Activated CD8-positive, alpha-beta T cell treated with anti-CD3 and anti-CD28 coated beads, Interleukin-2, amount 10 ng/mL, durations not matched to agents 7 days and 5 days (primary cell): ENCODE results near the gene SPIRE2. TPM values are rescaled to one million over a fixed set of nuclear protein-coding genes. Genes with fewer than 3 reads are reported as not detected.
A peak's percentile ranks its signal among the peaks of the same experiment; 100 is the strongest.
"Not testable (repeated sequence)": the region's sequence is repeated elsewhere in the genome, so short reads cannot be mapped to it uniquely, and the experiment has no call there.

Experiments
- ATAC-seq: fragments of 150-1000 bp; cut with Tn5 transposase; one replicate; pipeline ENCODE4 v1.10.0; 2021; ENCODE audit warnings: moderate library complexity
- CTCF ChIA-PET: fragments of 350-600 bp; sonication (Branson Sonifier 250); formaldehyde crosslinking; loops from one replicate; lab custom pipeline; 2021; ENCODE audit warnings: antibody characterized with exemption; lab: Charles Lee
- POLR2A ChIA-PET: fragments of 350-600 bp; sonication (Branson Sonifier 250); formaldehyde crosslinking; loops from one replicate; lab custom pipeline; 2021; ENCODE audit warnings: antibody characterized with exemption; lab: Charles Lee
- DNase-seq: peaks from one replicate; pipeline ENCODE4 v3.0.0-alpha.2; 2020
- H3K27ac Mint-ChIP-seq: one replicate; pipeline ENCODE4 v1.8.0; 2021; ENCODE audit warnings: mild to moderate bottlenecking, mixed read lengths
- H3K27me3 Mint-ChIP-seq: one replicate; pipeline ENCODE4 v1.8.0; 2021; ENCODE audit warnings: low read depth, mixed read lengths
- H3K36me3 Mint-ChIP-seq: one replicate; pipeline ENCODE4 v1.8.0; 2021; ENCODE audit warnings: low read depth, mixed read lengths
- H3K4me1 Mint-ChIP-seq: one replicate; pipeline ENCODE4 v1.8.0; 2021; ENCODE audit warnings: low read depth, mixed read lengths
- H3K4me3 Mint-ChIP-seq: one replicate; pipeline ENCODE4 v1.8.0; 2021; ENCODE audit warnings: mild to moderate bottlenecking, mixed read lengths
- H3K9me3 Mint-ChIP-seq: one replicate; pipeline ENCODE4 v1.8.0; 2022; ENCODE audit warnings: mixed read lengths; ENCODE audit not compliant: insufficient read depth
- total RNA-seq, 2 experiments: library from RNA; stranded (reverse); gene quantifications; one replicate each; pipeline ENCODE4 v1.2.3, GENCODE V29; 2021

Gene SPIRE2
- total RNA-seq, 2 experiments from 2014 or later = 0.08 TPM; not detected in 1

DNA sequence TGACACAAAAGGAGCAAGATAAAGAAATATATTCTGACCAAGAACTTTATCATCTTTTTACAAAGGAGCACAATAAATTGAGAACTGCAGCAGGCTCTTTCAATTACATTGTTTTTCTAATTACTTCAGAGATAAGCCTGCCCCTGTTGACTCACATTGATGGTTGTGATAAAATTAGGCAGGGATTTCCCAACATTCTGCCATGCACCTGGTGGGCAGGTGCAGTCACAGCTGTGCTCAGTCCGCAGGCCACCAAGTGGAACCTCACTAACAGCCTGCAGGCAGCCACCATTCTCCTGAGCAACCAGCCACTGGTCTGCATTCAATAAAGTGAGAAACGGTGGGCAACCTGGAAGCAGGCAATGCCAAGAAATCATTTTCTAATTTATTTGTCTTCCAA lies 17.0 kb upstream of the SPIRE2 start:
- ATAC-seq = no peak
- no peak for DNase-seq
- Mint-ChIP-seq H3K4me3 (no peak overlapping the region), H3K9me3 (no peaks in the 10 kb centered on the region), H3K36me3 (peaks cover 41% of the 10 kb centered on the region), H3K27ac (no peak overlapping the region), H3K4me1 (peaks cover 19% of the 10 kb centered on the region), H3K27me3 (no peaks in the 10 kb centered on the region)
- CTCF ChIA-PET = interaction anchor here (1.0 to 1.2 kb wide), 3 partner anchors 18 to 110 kb away, joined by 3 to 11 read pairs (median 3); partner anchors contain the start of gene SPATA2L
- POLR2A ChIA-PET = no interaction called here

DNA sequence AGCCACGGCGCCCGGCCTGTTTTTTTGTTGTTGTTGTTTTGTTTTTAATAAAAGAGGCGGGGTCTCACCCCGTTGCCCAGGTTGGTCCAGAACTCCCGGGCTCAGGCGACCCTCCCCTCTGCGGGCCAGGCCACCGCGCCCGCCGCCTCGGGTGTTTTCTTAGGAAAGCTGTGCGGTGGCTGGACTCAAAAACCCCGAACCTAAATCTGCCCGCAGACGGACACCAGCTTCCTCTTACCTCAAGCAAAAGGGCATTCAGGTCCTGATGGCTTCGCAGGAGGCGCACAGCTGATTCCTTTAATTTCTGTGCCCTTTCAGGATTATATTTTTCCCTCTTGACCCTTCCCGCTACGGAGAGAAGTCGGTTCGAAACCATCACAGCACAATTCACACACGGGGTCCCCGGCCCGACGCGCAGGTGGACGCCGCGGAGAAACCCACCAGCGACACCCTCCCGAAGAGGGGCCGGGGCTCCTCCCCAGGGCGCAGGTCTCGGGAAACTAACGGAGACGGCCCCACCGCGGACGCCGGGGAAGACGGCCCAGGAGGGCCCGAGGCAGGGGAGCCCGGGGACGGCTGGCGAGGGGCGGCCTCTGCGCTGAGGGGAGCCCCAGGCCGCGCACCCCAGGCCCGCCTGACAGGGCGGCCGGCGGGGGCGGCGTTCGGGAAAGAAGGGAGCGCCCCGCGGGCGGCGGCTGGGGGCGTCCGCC lies 12.5 kb upstream of the SPIRE2 start:
- POLR2A ChIA-PET = interaction anchor here (0.9 kb wide), 1 partner anchor 58 kb away, joined by 4 read pairs; the partner anchor contains the start of gene TCF25
- peak; percentile 50 for ATAC-seq
- H3K27ac Mint-ChIP-seq = peak overlapping the region; percentile 83
- CTCF ChIA-PET = interaction anchor here (1.1 to 5.3 kb wide), 4 partner anchors 22 to 119 kb away, joined by 3 to 25 read pairs (median 4); no protein-coding TSS in a partner anchor
- peaks cover 3% of the 10 kb centered on the region for H3K27me3 Mint-ChIP-seq
- H3K36me3 Mint-ChIP-seq = peaks cover 17% of the 10 kb centered on the region
- H3K9me3 Mint-ChIP-seq = no peaks in the 10 kb centered on the region
- H3K4me3 Mint-ChIP-seq = peak overlapping the region; percentile 90
- H3K4me1 Mint-ChIP-seq = peaks cover 30% of the 10 kb centered on the region
- DNase-seq = no peak

DNA sequence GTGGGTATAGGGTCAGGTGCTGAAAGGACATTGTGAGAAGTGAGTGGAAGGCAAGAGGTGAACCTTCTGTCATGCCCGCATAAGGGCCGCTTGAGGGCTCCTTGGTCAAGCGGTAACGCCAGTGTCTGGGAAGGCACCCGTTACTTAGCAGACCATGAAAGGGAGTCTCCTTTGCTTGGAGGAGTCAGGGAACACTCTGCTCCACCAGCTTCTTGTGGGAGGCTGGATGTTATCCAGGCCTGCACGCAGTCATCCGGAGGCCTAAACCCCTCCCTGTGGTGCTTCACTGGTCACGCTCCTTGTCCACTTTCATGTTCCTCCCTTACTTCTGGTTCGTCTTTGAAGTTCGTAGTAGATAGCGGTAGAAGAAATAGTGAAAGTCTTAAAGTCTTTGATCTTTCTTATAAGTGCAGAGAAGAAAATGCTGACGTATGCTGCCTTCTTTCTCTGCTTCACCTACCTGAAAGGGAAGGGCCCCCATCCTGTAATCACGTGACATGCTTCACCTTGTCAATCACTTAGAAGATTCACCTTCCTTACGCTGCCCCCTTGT lies 9.3 kb upstream of the SPIRE2 start:
- POLR2A ChIA-PET, DNase-seq, H3K4me3 Mint-ChIP-seq: not testable (repeated sequence)

DNA sequence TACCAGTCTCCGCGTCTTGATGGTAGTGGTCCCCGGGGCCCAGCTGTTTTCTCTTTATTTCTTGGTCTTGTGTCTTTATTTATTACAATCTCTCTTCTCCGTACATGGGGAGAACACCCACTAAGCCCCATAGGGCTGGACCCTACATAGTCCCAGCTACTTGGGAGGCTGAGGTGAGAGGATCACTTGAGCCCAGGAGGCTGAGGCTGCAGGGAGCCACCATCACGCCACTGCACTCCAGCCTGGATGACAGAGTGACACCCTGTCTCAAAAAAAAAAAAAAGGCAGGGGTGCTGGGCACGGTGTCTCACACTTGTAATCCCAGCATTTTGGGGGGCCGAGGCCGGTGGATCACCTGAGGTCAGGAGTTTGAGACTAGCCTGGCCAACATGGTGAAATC lies 8.8 kb upstream of the SPIRE2 start:
- H3K27ac Mint-ChIP-seq = not testable (repeated sequence)

More for the DNA sequence above, 9.3 kb upstream of the SPIRE2 start:
- H3K27me3 Mint-ChIP-seq, H3K36me3 Mint-ChIP-seq, H3K27ac Mint-ChIP-seq, ATAC-seq, H3K9me3 Mint-ChIP-seq: not testable (repeated sequence)
- H3K4me1 Mint-ChIP-seq = peaks cover 23% of the 10 kb centered on the region
- CTCF ChIA-PET = interaction anchor here (5.3 kb wide), 1 partner anchor 42 kb away, joined by 25 read pairs; no protein-coding TSS in a partner anchor

DNA sequence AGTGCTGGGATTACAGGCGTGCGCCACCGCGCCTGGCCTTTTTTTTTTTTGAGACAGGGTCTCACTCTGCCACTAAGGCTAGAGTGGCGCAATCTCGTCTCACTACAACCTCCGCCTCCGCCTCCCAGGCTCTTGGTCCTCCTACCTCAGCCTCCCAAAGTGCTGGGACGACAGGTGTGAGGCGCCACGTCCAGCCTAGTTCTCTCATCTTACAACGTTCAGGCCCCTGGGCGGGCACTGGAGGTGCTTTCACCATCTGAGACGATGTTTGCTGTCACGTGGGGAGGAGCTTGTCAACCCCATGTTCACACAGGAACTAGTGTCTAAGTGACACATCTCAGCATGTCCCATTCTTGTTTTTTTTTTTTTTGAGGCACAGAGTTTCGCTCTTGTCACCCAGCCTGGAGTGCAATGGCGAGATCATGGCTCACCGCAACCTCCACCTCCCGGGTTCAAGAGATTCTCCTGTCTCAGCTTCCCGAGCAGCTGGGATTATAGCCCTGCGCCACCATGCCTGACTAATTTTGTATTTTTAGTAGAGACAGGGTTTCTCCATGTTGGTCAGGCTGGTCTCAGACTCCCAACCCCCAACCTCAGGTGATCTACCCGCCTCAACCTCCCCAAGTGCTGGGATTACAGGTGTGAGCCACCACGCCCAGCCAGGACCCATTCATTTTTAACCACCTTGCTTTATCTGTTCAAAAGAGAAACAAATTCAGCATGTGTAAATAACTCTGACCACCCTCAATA lies 6.7 kb upstream of the SPIRE2 start:
- peaks cover 5% of the 10 kb centered on the region for H3K27me3 Mint-ChIP-seq

More for the DNA sequence above, 8.8 kb upstream of the SPIRE2 start:
- H3K36me3 Mint-ChIP-seq, ATAC-seq, H3K9me3 Mint-ChIP-seq, DNase-seq, H3K27me3 Mint-ChIP-seq, POLR2A ChIA-PET, H3K4me3 Mint-ChIP-seq: not testable (repeated sequence)
- H3K4me1 Mint-ChIP-seq = peaks cover 17% of the 10 kb centered on the region
- CTCF ChIA-PET = interaction anchor here (0.9 to 5.3 kb wide), 2 partner anchors 41 to 91 kb away, joined by 3 to 25 read pairs; no protein-coding TSS in a partner anchor

DNA sequence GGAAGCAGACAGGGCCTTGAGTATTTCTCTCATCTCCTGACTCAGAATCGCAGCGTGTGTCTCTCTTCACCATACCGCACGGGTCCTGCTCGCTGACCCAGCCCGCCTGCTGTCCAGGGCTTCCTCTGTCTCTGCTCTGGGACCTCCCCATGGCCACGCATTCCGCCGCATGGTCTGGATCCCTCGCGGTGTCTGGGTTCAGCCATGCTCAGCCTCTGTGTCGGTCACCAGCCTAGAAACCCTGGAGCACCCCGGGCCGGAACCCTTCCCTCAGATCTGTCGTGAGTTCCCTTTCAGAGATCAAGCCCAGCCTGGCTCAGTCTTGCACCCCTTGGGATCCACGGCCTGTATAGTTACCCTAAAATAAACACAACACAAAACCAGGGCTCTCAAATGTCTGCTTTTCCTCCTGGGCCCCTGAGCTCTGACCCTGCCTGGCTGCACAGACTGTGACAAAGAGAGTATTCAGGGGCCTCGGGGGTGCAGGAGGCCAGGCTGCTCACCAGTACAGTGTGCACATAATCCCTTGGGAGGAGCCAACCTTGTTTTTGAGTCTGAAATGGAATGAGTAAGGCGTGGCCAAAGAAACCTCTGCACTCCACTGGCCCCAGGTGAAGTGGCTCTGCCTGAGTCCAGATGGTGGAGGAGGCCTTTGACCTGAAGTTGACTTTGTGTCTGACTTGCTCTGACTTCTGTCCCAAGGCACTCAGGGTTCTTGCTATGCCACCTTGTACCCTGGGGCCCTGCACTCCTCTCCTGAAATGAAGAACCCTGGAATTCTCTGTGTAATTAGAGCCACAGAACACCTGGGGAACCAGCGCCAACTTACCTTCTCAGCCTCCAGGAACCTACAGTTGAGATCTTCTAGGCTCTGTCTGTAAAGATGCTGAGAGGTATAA lies 5.8 kb upstream of the SPIRE2 start:
- POLR2A ChIA-PET = no interaction called here
- H3K36me3 Mint-ChIP-seq = no peaks in the 10 kb centered on the region
- no peak overlapping the region for H3K27ac Mint-ChIP-seq
- CTCF ChIA-PET = no interaction called here
- peaks cover 7% of the 10 kb centered on the region for H3K27me3 Mint-ChIP-seq
- DNase-seq = no peak
- no peak overlapping the region for H3K4me3 Mint-ChIP-seq
- H3K9me3 Mint-ChIP-seq = no peaks in the 10 kb centered on the region
- ATAC-seq = no peak
- peaks cover 12% of the 10 kb centered on the region for H3K4me1 Mint-ChIP-seq

More for the DNA sequence above, 6.7 kb upstream of the SPIRE2 start:
- DNase-seq = no peak
- H3K9me3 Mint-ChIP-seq = no peaks in the 10 kb centered on the region
- no peak overlapping the region for H3K27ac Mint-ChIP-seq
- ChIA-PET CTCF (no interaction called here), POLR2A (no interaction called here)
- H3K4me1 Mint-ChIP-seq = peaks cover 11% of the 10 kb centered on the region
- H3K4me3 Mint-ChIP-seq = no peak overlapping the region
- no peaks in the 10 kb centered on the region for H3K36me3 Mint-ChIP-seq
- no peak for ATAC-seq

DNA sequence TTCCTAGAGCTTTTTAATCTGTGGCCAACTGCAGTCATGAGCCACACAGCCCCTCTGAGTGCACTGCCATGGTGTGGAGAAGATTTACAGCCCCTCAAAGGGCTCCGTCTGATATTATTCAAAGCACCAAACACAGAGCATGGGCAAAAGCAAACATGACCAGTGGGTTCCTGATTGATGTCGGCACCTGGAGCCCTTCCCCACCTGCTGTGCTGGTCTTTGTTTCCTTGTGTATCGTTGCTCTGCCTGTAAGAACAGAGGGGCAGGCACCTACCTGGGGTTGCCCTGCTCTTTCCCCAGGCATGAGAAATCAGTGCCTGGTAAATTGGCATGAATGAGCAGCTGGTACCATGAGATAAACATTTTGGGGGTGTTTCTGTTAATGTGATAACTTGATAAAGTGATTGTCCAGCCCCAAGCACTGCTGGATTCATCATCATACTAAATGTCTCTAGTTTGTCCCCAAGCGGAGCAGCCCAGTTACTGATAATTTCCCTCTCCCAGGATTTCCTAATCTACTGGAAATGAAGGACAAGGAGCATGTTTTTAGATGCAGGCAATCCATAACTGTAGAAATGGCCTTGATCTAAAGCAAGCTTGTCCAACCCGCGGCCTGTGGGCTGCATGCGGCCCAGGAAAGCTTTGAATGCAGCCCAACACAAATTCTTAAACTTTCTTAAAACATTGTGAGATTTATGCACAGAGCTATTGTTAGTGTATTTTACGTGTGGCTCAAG lies 5.0 kb upstream of the SPIRE2 start:
- no peak for DNase-seq
- Mint-ChIP-seq H3K4me3 (no peak overlapping the region), H3K9me3 (no peaks in the 10 kb centered on the region), H3K27me3 (peaks cover 7% of the 10 kb centered on the region), H3K27ac (no peak overlapping the region), H3K4me1 (peaks cover 9% of the 10 kb centered on the region), H3K36me3 (no peaks in the 10 kb centered on the region)
- ATAC-seq = no peak
- ChIA-PET POLR2A (no interaction called here), CTCF (no interaction called here)

DNA sequence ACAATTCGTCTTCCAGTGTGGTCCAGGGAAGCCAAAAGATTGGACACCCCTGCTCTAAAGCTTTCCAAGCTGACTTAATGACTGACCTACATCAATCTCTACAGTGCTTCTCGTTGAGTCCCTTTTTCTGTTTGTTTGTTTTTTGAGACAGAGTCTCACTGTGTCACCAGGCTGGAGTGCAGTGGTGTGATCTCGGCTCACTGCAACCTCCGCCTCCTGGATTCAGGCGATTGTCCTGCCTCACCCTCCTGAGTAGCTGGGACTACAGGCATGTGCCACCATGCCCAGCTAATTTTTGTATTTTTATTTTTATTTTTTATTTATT lies 4.5 kb upstream of the SPIRE2 start:
- H3K9me3 Mint-ChIP-seq, H3K4me3 Mint-ChIP-seq, H3K27ac Mint-ChIP-seq, CTCF ChIA-PET, H3K4me1 Mint-ChIP-seq, H3K36me3 Mint-ChIP-seq, DNase-seq, POLR2A ChIA-PET, ATAC-seq, H3K27me3 Mint-ChIP-seq: not testable (repeated sequence)

DNA sequence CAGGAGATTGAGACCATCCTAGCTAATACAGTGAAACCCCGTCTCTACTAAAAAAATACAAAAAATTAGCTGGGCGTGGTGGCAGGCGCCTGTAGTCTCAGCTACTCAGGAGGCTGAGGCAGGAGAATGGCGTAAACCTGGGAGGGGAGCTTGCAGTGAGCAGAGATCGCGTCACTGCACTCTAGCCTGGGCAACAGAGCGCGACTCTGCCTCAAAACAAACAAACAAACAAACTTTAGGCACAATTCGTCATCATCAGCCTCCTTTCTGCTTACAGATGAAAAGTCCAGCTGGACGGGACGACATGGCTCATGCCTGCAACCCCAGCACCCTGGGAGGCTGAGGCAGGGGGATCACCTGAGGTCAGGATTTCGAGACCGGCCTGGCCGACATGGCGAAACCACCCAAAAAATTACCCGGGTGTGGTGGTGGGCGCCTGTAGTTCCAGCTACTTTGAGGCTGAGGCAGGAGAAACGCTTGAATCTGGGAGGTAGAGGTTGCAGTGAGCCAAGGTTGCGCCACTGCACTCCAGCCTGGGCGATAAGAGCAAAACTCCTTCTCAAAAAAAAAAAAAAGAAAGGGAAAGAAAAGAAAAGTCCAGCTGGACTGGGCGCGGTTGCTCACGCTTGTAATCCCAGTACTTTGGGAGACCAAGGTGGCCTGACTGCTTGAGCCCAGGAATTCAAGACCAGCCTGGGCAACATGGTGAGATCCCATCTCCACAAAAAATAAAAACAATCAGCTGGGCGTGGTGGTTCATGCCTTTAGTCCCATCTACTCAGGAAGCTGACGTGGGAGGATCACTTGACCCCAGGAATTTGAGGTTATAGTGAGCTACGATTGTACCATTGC lies 1.5 kb upstream of the SPIRE2 start:
- Mint-ChIP-seq H3K4me1 (peaks cover 3% of the 10 kb centered on the region), H3K27ac (no peak overlapping the region), H3K36me3 (no peaks in the 10 kb centered on the region), H3K4me3 (no peak overlapping the region), H3K9me3 (no peaks in the 10 kb centered on the region), H3K27me3 (peaks cover 20% of the 10 kb centered on the region)
- ATAC-seq (no peak), DNase-seq (no peak)
- ChIA-PET POLR2A (no interaction called here), CTCF (no interaction called here)
